ENCODE measurements around the gene EVX2.

DNA sequence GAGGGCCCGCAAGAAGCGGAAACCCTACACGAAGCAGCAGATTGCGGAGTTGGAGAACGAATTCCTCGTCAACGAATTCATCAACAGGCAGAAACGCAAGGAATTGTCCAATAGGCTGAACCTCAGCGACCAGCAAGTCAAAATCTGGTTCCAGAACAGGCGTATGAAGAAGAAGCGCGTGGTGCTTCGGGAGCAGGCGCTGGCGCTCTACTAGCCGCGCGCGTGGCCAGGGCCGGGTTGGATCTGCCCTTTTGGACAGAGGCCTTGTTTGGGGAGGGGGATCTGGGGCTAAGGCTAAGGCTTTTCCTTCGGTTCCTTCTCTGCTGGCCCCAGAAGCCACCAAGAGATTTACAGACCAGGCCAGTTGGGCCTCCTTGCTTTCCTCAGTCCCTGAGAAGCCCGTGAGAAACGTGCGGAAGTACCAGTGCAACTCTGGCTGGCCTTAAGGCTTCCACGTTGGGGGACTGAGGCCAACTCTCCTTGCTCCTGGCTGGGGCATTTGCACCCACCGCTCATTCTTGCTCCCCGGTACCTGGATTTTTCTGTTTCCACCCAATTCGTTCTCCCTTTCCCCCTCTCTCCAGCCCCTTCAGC is 16.9 kb upstream of the EVX2 start:
- TF ChIP-seq, protein P1, sequence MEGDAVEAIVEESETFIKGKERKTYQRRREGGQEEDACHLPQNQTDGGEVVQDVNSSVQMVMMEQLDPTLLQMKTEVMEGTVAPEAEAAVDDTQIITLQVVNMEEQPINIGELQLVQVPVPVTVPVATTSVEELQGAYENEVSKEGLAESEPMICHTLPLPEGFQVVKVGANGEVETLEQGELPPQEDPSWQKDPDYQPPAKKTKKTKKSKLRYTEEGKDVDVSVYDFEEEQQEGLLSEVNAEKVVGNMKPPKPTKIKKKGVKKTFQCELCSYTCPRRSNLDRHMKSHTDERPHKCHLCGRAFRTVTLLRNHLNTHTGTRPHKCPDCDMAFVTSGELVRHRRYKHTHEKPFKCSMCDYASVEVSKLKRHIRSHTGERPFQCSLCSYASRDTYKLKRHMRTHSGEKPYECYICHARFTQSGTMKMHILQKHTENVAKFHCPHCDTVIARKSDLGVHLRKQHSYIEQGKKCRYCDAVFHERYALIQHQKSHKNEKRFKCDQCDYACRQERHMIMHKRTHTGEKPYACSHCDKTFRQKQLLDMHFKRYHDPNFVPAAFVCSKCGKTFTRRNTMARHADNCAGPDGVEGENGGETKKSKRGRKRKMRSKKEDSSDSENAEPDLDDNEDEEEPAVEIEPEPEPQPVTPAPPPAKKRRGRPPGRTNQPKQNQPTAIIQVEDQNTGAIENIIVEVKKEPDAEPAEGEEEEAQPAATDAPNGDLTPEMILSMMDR (CRISPR knock-in tag; IDR thresholded peaks at IDR 0.05) = no peak
- no peak for TF ChIP-seq POLR2A (IDR thresholded peaks at IDR 0.05; ENCODE audit: insufficient read depth in 1 of 2, low read depth in 2 of 2, low read length in 2 of 2)
- TF ChIP-seq SRF (IDR thresholded peaks at IDR 0.05; ENCODE audit: low read depth, low read length) = no peak
- TF ChIP-seq ZNF282 (IDR thresholded peaks at IDR 0.05; ENCODE audit: partially characterized antibody) = no peak
- TF ChIP-seq HNRNPH1 (optimal IDR thresholded peaks at IDR 0.05; ENCODE audit: low read depth, low read length) = no peak
- no peak for TF ChIP-seq SRSF4 (IDR thresholded peaks at IDR 0.05; ENCODE audit: low read depth, low read length, poor library complexity, severe bottlenecking)
- no peak for TF ChIP-seq ZNF670 (CRISPR knock-in tag; IDR thresholded peaks at IDR 0.05; ENCODE audit: borderline replicate concordance)
- no peak for TF ChIP-seq POLR2AphosphoS5 (IDR thresholded peaks at IDR 0.05; ENCODE audit: low read depth, low read length)
- TF ChIP-seq ATAD3A (CRISPR knock-in tag; IDR thresholded peaks at IDR 0.05) = no peak

Measured in HepG2 (cell line).